ENCODE data around the gene XPR1. TPM values are rescaled to one million over a fixed set of nuclear protein-coding genes. Genes with fewer than 3 reads are reported as not detected.

Gene XPR1
- total RNA-seq, 4 donors from 2014 or later = 29.4 to 42.2 (median 33.7) TPM

DNA sequence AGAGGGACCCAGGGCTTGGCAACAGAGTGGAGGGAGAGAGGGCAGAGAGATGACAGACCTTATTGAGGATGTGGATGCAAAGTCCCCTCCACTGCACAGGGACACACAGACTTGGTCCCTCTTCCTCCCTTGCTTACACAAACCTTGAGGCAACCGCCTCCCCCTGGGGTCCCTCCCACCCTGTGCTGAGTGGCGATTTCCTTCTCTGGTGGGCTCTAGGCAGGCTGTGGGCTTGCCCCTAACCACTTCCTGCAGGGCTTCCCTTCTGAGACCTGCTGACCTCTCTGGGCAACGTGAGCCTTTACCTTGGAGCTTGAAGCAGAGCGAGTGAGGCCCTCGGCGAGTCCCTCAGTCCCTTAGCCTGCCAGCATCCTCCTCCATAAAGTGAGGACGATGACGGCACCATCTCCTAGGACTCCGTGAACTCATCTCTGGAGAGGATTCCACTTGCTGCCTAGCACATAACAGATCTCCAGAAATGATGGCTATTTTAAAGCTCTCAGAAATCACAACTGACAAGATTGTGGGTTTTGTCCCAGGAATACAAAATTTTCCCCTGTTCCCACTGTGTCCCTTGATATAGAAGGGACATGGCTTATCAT, 305.9 kb downstream of the XPR1 start:
- no peak for DNase-seq
- 73 to 88% methylated on average over 9 of the region's 9 CpGs for WGBS, 2 donors
- H3K9me3 ChIP-seq = no peaks in the 10 kb centered on the region
- TF ChIP-seq POLR2A (IDR thresholded peaks at IDR 0.05) (no peak), CTCF (IDR thresholded peaks at IDR 0.05) (no peak)
- H3K4me1 ChIP-seq = no peaks in the 10 kb centered on the region
- H3K36me3 ChIP-seq = peaks cover 10 to 11% of the 10 kb centered on the region in 2 donors
- H3K27ac ChIP-seq = no peak overlapping the region
- no peak overlapping the region for H3K4me3 ChIP-seq (replicated peaks in 1 of 3)
- H3K27me3 ChIP-seq = no peaks in the 10 kb centered on the region
- intact Hi-C loops (cut with DNase I) = no loop called here

GRCh38 chr1:180939073-180939710, 307.4 kb downstream of the XPR1 start:
- H3K9me3 ChIP-seq = no peaks in the 10 kb centered on the region
- H3K27ac ChIP-seq = no peak overlapping the region
- no peak for DNase-seq
- peaks cover 10 to 11% of the 10 kb centered on the region in 2 donors for H3K36me3 ChIP-seq
- 79 to 88% methylated on average over 8 of the region's 9 CpGs for WGBS, 2 donors
- intact Hi-C loops (cut with DNase I) = no loop called here
- H3K4me3 ChIP-seq (replicated peaks in 1 of 3) = no peak overlapping the region
- TF ChIP-seq POLR2A (IDR thresholded peaks at IDR 0.05) = no peak
- TF ChIP-seq CTCF (IDR thresholded peaks at IDR 0.05) = no peak
- H3K4me1 ChIP-seq = no peaks in the 10 kb centered on the region
- H3K27me3 ChIP-seq = no peaks in the 10 kb centered on the region

- Histone ChIP-seq H3K9me3 (no peaks in the 10 kb centered on the region), H3K27me3 (no peaks in the 10 kb centered on the region), H3K4me3 (replicated peaks in 1 of 3) (no peak overlapping the region), H3K4me1 (no peaks in the 10 kb centered on the region), H3K27ac (no peak overlapping the region), H3K36me3 (peaks cover 11 to 14% of the 10 kb centered on the region in 2 donors)
- 90 to 91% methylated on average over 3 of the region's 3 CpGs for WGBS, 2 donors
- intact Hi-C loops (cut with DNase I) = no loop called here
- no peak for DNase-seq
- TF ChIP-seq POLR2A (IDR thresholded peaks at IDR 0.05) (no peak), CTCF (IDR thresholded peaks at IDR 0.05) (no peak)
These were observed 307.9 kb downstream of the XPR1 start for GRCh38 chr1:180939711-180940103.

Small RNA genes lying within 50 kb of the gene (small RNA-seq; reads per million reads assigned to genes)
- not detected for gene RF00026

Other genes with a start within 250 kb of the XPR1 start
- 10 to 100 TPM; 52.6 to 66.5 (median 57.2) TPM for gene ACBD6, start 129.4 kb upstream of the XPR1 start, total RNA-seq
- not detected for gene OVAAL, start 73.1 kb upstream of the XPR1 start, total RNA-seq